GM23338 (cell line): ENCODE results near the gene TMEM204. TPM values are rescaled to one million over a fixed set of nuclear protein-coding genes. Genes with fewer than 3 reads are reported as not detected.
A peak's percentile ranks its signal among the peaks of the same experiment; 100 is the strongest.

Source experiments
- ATAC-seq: fragments of 200-7000 bp; cut with Tn5 transposase; 3 replicates; pipeline ENCODE4 v1.9.1; 2020
- DNase-seq: peaks from one replicate; pipeline ENCODE4 v3.0.0-alpha.2; 2015; ENCODE audit warnings: low spot score
- H2AFZ ChIP-seq: fragments of 200-600 bp; sonication (generic); 2 replicates; pipeline ENCODE4 v1.8.0; 2016; ENCODE audit warnings: antibody characterized with exemption, mild to moderate bottlenecking, moderate library complexity
- H3F3A ChIP-seq: fragments of 200-600 bp; sonication (generic); replicated peaks from 2 replicates; pipeline ENCODE4 v1.8.0; 2017; ENCODE audit warnings: antibody characterized with exemption, mixed run types, low read depth
- H3K27ac ChIP-seq: fragments of 200-600 bp; sonication (generic); 2 replicates; pipeline ENCODE4 v1.6.1; 2016; ENCODE audit warnings: low read depth
- H3K27me3 ChIP-seq: fragments of 200-600 bp; sonication (generic); 2 replicates; pipeline ENCODE4 v1.8.0; 2016; ENCODE audit warnings: mild to moderate bottlenecking, mixed run types, moderate library complexity; ENCODE audit not compliant: insufficient read depth
- H3K36me3 ChIP-seq: fragments of 200-600 bp; sonication (generic); 2 replicates; pipeline ENCODE4 v1.8.0; 2016; ENCODE audit warnings: mild to moderate bottlenecking; ENCODE audit not compliant: insufficient read depth
- H3K4me1 ChIP-seq: fragments of 200-600 bp; sonication (generic); 2 replicates; pipeline ENCODE4 v1.8.0; 2016; ENCODE audit warnings: mild to moderate bottlenecking, moderate library complexity; ENCODE audit not compliant: insufficient read depth
- H3K4me2 ChIP-seq: fragments of 200-600 bp; sonication (generic); 2 replicates; pipeline ENCODE4 v1.7.1; 2017; ENCODE audit warnings: mixed run types
- H3K4me3 ChIP-seq: fragments of 200-600 bp; sonication (generic); 2 replicates; pipeline ENCODE4 v1.6.1; 2016; ENCODE audit warnings: mixed run types
- H3K79me2 ChIP-seq: fragments of 200-600 bp; sonication (generic); replicated peaks from 2 replicates; pipeline ENCODE4 v1.8.0; 2017; ENCODE audit warnings: mild to moderate bottlenecking; ENCODE audit not compliant: insufficient read depth
- H3K9me2 ChIP-seq: fragments of 200-600 bp; sonication (generic); 2 replicates; pipeline ENCODE4 v1.8.0; 2017; ENCODE audit not compliant: insufficient read depth
- H4K20me1 ChIP-seq: fragments of 200-600 bp; sonication (generic); replicated peaks from 2 replicates; pipeline ENCODE4 v1.8.0; 2017; ENCODE audit warnings: mild to moderate bottlenecking; ENCODE audit not compliant: insufficient read depth
- H3K27ac Mint-ChIP-seq: 2 replicates; pipeline ENCODE4 v1.8.0; 2020; ENCODE audit warnings: inconsistent platforms, mild to moderate bottlenecking, moderate library complexity, mixed read lengths
- H3K27me3 Mint-ChIP-seq: 3 replicates; pipeline ENCODE4 v1.8.0; 2022; ENCODE audit warnings: low read depth, mild to moderate bottlenecking, moderate library complexity, mixed read lengths, inconsistent platforms; ENCODE audit not compliant: insufficient read depth, poor library complexity
- H3K36me3 Mint-ChIP-seq: 3 replicates; pipeline ENCODE4 v1.8.0; 2021; ENCODE audit warnings: low read depth, mild to moderate bottlenecking, inconsistent platforms, moderate library complexity, mixed read lengths
- H3K4me1 Mint-ChIP-seq: 3 replicates; pipeline ENCODE4 v1.8.0; 2020; ENCODE audit warnings: mild to moderate bottlenecking, inconsistent platforms, mixed read lengths
- H3K4me3 Mint-ChIP-seq: 3 replicates; pipeline ENCODE4 v1.8.0; 2021; ENCODE audit warnings: moderate library complexity, mild to moderate bottlenecking, inconsistent platforms, mixed read lengths
- H3K9me3 Mint-ChIP-seq: 3 replicates; pipeline ENCODE4 v1.8.0; 2020; ENCODE audit warnings: moderate library complexity, mild to moderate bottlenecking, inconsistent platforms, mixed read lengths
- ETS1 ChIP-seq: IDR thresholded peaks from 2 replicates; pipeline ENCODE4 v1.6.1; 2016; ENCODE audit warnings: antibody characterized with exemption
- EZH2 ChIP-seq: fragments of 200-600 bp; sonication (generic); IDR thresholded peaks from one replicate; pipeline ENCODE4 v1.8.0; 2017; ENCODE audit warnings: antibody characterized with exemption, mild to moderate bottlenecking, low read depth; ENCODE audit not compliant: unreplicated experiment
- EZH2phosphoT487 ChIP-seq: fragments of 200-600 bp; sonication (generic); IDR thresholded peaks from one replicate; pipeline ENCODE4 v1.8.1; 2018; ENCODE audit warnings: antibody characterized with exemption; ENCODE audit not compliant: unreplicated experiment
- JUNB ChIP-seq: IDR thresholded peaks from one replicate; pipeline ENCODE4 v1.6.1; 2016; ENCODE audit warnings: antibody characterized with exemption; ENCODE audit not compliant: unreplicated experiment
- NANOG ChIP-seq: IDR thresholded peaks from 2 replicates; pipeline ENCODE4 v1.6.1; 2016; ENCODE audit warnings: antibody characterized with exemption, borderline replicate concordance
- POLR2AphosphoS5 ChIP-seq: IDR thresholded peaks from 2 replicates; pipeline ENCODE4 v1.6.1; 2016; ENCODE audit warnings: antibody characterized with exemption, low read depth
- STAT1 ChIP-seq: IDR thresholded peaks from one replicate; pipeline ENCODE4 v1.6.1; 2016; ENCODE audit warnings: antibody characterized with exemption; ENCODE audit not compliant: unreplicated experiment
- ZNF331 ChIP-seq: fragments of 250-450 bp; sonication (Bioruptor Pico); IDR thresholded peaks from 2 replicates; pipeline ENCODE4 v1.5.0; 2020; ENCODE audit warnings: low read depth, mild to moderate bottlenecking, moderate library complexity
- polyA plus RNA-seq: library from polyadenylated mRNA; unstranded; fragments of >200 nt; fragmentation: Nextera tagmentation; extraction: Ambion mirVana; gene quantifications from 2 replicates; pipeline ENCODE4 v1.2.1, GENCODE V29; 2016
- total RNA-seq: library from RNA; depleted of rRNA; stranded (reverse); fragments of >200 nt; shearing (Covaris generic); gene quantifications from 2 replicates; pipeline ENCODE4 v1.2.3, GENCODE V29; 2014
- TF ChIP-seq, protein P1 (sequence below): fragments of 250-450 bp; sonication (Bioruptor Pico); IDR thresholded peaks from 2 replicates; pipeline ENCODE4 v1.5.0; 2020; ENCODE audit warnings: mild to moderate bottlenecking, moderate library complexity
- TF ChIP-seq, protein P2 (sequence below): IDR thresholded peaks from one replicate; pipeline ENCODE4 v1.6.1; 2018; ENCODE audit warnings: antibody characterized with exemption; ENCODE audit not compliant: unreplicated experiment

Gene TMEM204
- total and polyA plus RNA-seq, 2 experiments from 2014 or later = 0.14 to 0.21 TPM

DNA sequence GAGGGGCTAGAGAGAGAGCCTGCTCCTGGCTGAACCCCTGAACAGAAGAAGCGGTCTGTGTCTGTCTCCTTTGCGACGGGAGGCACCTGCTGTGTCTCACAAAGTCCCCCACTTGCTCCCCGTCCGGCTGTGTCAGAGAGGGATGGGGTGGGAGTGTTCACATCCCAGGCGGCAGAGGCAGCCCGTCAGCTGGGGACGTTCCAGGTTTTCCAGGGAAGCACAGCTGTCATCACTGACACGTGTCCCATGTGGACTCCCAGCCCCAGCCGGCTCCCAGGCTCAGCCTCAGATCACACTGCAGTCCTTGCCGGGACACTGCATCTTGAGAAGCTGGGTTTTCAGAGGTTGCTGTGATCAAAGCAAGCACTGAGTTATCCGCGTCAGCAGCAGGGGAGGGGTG, 38.8 kb upstream of the TMEM204 start:
- Histone ChIP-seq H4K20me1 (no peaks in the 10 kb centered on the region), H3K9me2 (no peaks in the 10 kb centered on the region), H3K4me3 (peak overlapping the region; percentile 85; the same call in 1 of the 2 replicates), H3K36me3 (peaks cover 6% of the 10 kb centered on the region), H3K4me2 (peak overlapping the region; percentile 88; the same call in 1 of the 2 replicates), H3F3A (0 out of 2 replicates have a peak, but pooled peaks cover 6% of the 10 kb centered on the region), H3K27me3 (no peaks in the 10 kb centered on the region), H2AFZ (no peak overlapping the region), H3K27ac (no peak overlapping the region), H3K79me2 (peaks cover 3% of the 10 kb centered on the region; the same call in 1 of the 2 replicates), H3K4me1 (0 out of 2 replicates have a peak, but pooled peaks cover 4% of the 10 kb centered on the region)
- Mint-ChIP-seq H3K36me3 (peaks cover 30% of the 10 kb centered on the region), H3K4me3 (peak overlapping the region; percentile 90; the same call in 2 of the 3 replicates), H3K4me1 (peaks cover 6% of the 10 kb centered on the region; the same call in 2 of the 3 replicates), H3K27ac (no peak overlapping the region), H3K27me3 (peaks cover 9% of the 10 kb centered on the region), H3K9me3 (no peaks in the 10 kb centered on the region)
- ATAC-seq = no peak
- no peak for DNase-seq
- TF ChIP-seq ETS1 (no peak), STAT1 (no peak), ZNF331 (no peak), NANOG (no peak)

- no peak overlapping the region for H3K27ac Mint-ChIP-seq
- no peaks in the 10 kb centered on the region for H3K27me3 ChIP-seq
- H3K4me1 Mint-ChIP-seq = peaks cover 6% of the 10 kb centered on the region; the same call in 2 of the 3 replicates
- no peak overlapping the region for H2AFZ ChIP-seq
- 0 out of 2 replicates have a peak, but pooled peaks cover 6% of the 10 kb centered on the region for H3F3A ChIP-seq
- peaks cover 9% of the 10 kb centered on the region for H3K27me3 Mint-ChIP-seq
- H4K20me1 ChIP-seq = no peaks in the 10 kb centered on the region
- ATAC-seq = no peak
- DNase-seq = no peak
- H3K4me1 ChIP-seq = 0 out of 2 replicates have a peak, but pooled peaks cover 4% of the 10 kb centered on the region
- no peaks in the 10 kb centered on the region for H3K9me3 Mint-ChIP-seq
- no peaks in the 10 kb centered on the region for H3K9me2 ChIP-seq
- peak overlapping the region; percentile 27; the same call in 1 of the 3 replicates for H3K4me3 Mint-ChIP-seq
- H3K36me3 Mint-ChIP-seq = peaks cover 30% of the 10 kb centered on the region
- peaks cover 3% of the 10 kb centered on the region; the same call in 1 of the 2 replicates for H3K79me2 ChIP-seq
- H3K27ac ChIP-seq = no peak overlapping the region
- H3K4me2 ChIP-seq = no peak overlapping the region
- H3K4me3 ChIP-seq = no peak overlapping the region
- H3K36me3 ChIP-seq = peaks cover 6% of the 10 kb centered on the region
- TF ChIP-seq ZNF331 (no peak), JUNB (no peak), EZH2phosphoT487 (no peak), POLR2AphosphoS5 (no peak), EZH2 (no peak)
- TF ChIP-seq, protein P1, sequence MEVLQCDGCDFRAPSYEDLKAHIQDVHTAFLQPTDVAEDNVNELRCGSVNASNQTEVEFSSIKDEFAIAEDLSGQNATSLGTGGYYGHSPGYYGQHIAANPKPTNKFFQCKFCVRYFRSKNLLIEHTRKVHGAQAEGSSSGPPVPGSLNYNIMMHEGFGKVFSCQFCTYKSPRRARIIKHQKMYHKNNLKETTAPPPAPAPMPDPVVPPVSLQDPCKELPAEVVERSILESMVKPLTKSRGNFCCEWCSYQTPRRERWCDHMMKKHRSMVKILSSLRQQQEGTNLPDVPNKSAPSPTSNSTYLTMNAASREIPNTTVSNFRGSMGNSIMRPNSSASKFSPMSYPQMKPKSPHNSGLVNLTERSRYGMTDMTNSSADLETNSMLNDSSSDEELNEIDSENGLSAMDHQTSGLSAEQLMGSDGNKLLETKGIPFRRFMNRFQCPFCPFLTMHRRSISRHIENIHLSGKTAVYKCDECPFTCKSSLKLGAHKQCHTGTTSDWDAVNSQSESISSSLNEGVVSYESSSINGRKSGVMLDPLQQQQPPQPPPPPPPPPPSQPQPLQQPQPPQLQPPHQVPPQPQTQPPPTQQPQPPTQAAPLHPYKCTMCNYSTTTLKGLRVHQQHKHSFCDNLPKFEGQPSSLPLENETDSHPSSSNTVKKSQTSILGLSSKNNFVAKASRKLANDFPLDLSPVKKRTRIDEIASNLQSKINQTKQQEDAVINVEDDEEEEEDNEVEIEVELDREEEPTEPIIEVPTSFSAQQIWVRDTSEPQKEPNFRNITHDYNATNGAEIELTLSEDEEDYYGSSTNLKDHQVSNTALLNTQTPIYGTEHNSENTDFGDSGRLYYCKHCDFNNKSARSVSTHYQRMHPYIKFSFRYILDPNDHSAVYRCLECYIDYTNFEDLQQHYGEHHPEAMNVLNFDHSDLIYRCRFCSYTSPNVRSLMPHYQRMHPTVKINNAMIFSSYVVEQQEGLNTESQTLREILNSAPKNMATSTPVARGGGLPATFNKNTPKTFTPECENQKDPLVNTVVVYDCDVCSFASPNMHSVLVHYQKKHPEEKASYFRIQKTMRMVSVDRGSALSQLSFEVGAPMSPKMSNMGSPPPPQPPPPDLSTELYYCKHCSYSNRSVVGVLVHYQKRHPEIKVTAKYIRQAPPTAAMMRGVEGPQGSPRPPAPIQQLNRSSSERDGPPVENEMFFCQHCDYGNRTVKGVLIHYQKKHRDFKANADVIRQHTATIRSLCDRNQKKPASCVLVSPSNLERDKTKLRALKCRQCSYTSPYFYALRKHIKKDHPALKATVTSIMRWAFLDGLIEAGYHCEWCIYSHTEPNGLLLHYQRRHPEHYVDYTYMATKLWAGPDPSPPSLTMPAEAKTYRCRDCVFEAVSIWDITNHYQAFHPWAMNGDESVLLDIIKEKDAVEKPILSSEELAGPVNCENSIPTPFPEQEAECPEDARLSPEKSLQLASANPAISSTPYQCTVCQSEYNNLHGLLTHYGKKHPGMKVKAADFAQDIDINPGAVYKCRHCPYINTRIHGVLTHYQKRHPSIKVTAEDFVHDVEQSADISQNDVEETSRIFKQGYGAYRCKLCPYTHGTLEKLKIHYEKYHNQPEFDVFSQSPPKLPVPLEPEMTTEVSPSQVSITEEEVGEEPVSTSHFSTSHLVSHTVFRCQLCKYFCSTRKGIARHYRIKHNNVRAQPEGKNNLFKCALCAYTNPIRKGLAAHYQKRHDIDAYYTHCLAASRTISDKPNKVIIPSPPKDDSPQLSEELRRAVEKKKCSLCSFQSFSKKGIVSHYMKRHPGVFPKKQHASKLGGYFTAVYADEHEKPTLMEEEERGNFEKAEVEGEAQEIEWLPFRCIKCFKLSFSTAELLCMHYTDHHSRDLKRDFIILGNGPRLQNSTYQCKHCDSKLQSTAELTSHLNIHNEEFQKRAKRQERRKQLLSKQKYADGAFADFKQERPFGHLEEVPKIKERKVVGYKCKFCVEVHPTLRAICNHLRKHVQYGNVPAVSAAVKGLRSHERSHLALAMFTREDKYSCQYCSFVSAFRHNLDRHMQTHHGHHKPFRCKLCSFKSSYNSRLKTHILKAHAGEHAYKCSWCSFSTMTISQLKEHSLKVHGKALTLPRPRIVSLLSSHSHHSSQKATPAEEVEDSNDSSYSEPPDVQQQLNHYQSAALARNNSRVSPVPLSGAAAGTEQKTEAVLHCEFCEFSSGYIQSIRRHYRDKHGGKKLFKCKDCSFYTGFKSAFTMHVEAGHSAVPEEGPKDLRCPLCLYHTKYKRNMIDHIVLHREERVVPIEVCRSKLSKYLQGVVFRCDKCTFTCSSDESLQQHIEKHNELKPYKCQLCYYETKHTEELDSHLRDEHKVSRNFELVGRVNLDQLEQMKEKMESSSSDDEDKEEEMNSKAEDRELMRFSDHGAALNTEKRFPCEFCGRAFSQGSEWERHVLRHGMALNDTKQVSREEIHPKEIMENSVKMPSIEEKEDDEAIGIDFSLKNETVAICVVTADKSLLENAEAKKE (CRISPR knock-in tag) = no peak
- TF ChIP-seq, protein P2, sequence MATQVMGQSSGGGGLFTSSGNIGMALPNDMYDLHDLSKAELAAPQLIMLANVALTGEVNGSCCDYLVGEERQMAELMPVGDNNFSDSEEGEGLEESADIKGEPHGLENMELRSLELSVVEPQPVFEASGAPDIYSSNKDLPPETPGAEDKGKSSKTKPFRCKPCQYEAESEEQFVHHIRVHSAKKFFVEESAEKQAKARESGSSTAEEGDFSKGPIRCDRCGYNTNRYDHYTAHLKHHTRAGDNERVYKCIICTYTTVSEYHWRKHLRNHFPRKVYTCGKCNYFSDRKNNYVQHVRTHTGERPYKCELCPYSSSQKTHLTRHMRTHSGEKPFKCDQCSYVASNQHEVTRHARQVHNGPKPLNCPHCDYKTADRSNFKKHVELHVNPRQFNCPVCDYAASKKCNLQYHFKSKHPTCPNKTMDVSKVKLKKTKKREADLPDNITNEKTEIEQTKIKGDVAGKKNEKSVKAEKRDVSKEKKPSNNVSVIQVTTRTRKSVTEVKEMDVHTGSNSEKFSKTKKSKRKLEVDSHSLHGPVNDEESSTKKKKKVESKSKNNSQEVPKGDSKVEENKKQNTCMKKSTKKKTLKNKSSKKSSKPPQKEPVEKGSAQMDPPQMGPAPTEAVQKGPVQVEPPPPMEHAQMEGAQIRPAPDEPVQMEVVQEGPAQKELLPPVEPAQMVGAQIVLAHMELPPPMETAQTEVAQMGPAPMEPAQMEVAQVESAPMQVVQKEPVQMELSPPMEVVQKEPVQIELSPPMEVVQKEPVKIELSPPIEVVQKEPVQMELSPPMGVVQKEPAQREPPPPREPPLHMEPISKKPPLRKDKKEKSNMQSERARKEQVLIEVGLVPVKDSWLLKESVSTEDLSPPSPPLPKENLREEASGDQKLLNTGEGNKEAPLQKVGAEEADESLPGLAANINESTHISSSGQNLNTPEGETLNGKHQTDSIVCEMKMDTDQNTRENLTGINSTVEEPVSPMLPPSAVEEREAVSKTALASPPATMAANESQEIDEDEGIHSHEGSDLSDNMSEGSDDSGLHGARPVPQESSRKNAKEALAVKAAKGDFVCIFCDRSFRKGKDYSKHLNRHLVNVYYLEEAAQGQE = no peak
These were observed 38.1 kb upstream of the TMEM204 start for GRCh38 chr16:1495211-1495888.
